ENCODE results near the gene DEF6.
A peak's percentile ranks its signal among the peaks of the same experiment; 100 is the strongest.

Gene DEF6

DNA sequence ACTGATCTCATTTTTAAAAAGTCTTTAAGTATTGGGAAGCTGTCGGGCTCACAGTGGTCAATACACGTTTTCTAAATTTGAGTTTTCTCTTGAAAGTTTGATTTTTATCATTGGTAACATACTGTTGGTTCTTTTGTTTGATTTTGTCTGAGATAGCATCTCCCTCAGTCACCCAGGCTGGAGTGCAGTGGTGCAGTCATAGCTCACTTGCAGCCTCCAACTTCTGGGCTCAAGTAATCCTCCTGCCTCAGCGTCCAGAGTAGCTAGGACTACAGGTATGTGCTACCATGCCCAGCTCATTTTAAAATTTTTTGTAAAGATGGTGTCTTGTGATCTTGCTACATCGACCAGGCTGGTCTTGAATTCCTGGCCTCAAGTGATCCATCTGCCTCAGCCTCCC is 53.8 kb downstream of the DEF6 start:
- DNase-seq, result no peak

DNA sequence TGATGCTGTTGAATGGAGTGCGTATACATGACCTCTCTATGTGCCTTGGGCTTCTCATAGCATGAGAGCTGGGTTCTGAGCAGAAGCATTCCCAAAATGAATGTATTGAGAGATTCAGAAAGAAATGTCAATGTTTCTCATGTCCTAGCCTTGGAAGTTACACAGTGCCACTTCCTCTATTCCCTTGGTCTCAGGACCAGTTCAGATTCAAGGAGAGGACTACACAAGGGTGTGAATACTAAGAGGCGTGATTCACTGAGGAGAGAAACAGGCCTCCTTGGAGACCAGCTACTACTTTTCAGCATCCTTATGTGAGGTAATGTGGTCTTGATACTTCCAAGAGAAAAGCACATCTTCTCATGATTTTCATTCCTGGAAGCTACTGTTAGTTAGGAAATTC is 55.1 kb downstream of the DEF6 start:
- no peak for DNase-seq

DNA sequence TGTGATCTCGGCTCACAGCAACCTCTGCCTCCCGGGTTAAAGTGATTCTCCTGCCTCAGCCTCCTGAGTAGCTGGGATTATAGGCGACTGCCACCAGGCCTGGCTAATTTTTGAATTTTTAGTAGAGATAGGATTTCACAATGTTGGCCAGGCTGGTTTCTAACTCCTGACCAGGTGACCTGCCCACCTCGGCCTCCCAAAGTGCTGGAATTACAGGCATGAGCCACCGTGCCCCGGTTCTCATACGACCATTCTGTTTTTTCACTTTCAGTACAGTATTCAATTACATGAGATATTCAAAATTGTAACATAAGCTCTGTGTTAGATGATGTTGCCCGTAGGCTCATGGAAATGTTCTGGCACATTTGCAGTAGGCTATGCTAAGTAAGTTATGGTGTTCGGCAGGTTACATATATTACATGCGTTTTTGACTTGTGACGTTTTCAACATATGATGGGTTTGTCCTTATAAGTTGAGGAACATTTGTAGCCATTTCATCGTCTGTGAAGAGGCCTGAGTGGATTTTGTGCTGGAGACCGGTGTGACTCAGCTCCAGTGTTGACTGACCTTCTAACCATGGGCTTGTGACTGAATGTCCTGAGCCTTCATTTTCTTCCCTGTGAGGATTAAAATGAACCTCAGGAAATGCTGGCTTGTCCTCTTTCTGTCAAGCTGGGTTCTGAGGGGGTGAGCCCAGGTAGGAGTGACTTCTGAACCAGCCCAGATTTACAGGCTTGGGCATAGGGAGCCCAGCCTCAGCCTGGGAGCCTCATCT is 56.9 kb downstream of the DEF6 start:
- DNase-seq, result no peak

DNA sequence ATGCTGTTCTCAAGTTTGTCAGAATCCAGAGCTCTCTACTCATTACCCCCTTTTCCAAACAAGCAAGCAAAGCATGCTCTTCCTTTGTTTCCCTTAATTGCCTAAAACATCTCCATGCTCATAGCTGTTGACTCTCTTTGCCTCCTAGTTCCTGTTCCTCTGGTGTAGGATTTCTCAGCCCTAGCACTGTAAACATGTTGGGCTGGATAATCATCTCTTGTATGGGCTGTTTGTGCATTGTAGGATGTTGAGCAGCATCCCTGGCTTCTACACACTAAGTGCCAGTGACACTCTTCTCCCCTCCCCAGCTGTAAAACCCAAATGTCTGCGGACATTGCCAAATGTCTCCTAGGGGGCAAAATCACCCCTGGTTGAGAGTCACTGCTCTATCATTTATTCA is 58.8 kb downstream of the DEF6 start:
- no peak for DNase-seq

GRCh38 chr6:35357677-35358076 is 60.1 kb downstream of the DEF6 start:
- DNase-seq, result no peak

DNA sequence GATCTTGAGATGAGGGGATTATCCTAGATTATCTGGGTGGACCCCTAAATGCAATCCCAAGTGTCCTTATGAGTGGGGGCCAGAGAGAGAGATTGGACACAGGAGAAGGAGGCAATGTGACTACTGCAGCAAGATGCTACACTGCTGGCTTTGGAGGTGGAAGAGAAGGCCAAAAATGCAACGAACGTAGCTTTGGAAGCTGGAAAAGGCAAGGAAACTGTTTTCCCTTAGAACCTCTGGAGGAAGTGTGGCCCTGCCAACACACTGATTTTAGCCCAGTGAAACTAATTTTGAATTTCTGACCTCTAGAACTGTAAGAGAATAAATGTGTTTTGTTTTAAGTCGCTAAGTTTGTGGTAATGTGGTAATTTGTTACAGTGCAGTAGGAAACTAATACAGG is 60.5 kb downstream of the DEF6 start:
- DNase-seq, result no peak

GRCh38 chr6:35359346-35359743 is 61.7 kb downstream of the DEF6 start:
- no peak for DNase-seq

DNA sequence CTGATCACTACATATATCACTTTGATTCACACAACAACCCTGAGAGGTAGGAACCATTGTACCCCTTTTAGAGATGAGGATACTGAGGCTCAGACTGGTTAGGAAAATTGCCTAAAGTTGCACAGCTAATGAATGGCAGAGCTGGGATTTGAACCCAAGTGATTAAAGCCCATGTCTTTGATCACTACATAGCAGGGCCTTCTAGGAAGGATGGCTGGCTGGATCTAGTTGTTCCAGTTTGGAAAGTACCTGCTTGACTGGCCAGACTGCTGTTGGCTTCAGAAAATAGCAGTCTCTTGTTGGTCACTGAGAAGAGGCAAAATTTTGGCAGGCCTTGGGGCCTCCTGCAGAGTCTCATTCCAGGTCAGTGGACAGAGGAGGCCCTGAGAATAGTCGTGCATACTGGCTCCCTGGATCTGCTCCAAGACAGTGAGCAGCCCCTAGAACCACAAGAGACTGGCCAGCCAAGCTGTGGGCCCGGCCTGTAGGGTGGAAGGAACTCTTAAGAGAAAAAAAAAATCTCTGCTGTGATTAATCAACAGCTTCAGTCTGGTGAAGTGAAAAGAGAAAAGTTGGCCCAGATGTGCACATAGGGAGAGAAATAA is 62.2 kb downstream of the DEF6 start:
- no peak for DNase-seq

GRCh38 chr6:35360349-35361138 is 62.9 kb downstream of the DEF6 start:
- no peak for DNase-seq

- DNase-seq, result no peak
Measured at GRCh38 chr6:35362200-35362599, 64.6 kb downstream of the DEF6 start.

- no peak for DNase-seq
Measured at GRCh38 chr6:35363293-35363750, 65.7 kb downstream of the DEF6 start.

GRCh38 chr6:35365594-35366203 is 68.1 kb downstream of the DEF6 start:
- DNase-seq, result no peak

DNA sequence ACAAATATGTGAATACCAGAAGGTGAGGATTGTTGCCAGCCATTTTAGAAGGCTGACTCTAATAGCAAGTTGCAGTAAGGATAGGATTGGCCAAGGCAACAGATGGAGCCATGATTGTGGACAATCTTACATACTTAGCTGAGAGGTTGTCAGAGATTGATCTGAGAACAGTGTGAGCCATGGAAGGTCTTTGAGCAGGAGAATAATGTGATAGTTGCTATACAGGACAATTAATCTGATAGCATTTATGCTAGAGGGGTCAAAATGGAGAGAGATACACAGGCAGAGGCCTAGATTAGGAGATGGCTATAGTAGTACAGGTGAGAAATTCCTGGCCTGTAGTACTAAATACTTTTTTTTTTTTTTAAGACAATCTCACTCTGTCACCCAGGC is 68.6 kb downstream of the DEF6 start:
- DNase-seq, result no peak

GRCh38 chr6:35367646-35368037 is 70.0 kb downstream of the DEF6 start:
- no peak for DNase-seq

DNA sequence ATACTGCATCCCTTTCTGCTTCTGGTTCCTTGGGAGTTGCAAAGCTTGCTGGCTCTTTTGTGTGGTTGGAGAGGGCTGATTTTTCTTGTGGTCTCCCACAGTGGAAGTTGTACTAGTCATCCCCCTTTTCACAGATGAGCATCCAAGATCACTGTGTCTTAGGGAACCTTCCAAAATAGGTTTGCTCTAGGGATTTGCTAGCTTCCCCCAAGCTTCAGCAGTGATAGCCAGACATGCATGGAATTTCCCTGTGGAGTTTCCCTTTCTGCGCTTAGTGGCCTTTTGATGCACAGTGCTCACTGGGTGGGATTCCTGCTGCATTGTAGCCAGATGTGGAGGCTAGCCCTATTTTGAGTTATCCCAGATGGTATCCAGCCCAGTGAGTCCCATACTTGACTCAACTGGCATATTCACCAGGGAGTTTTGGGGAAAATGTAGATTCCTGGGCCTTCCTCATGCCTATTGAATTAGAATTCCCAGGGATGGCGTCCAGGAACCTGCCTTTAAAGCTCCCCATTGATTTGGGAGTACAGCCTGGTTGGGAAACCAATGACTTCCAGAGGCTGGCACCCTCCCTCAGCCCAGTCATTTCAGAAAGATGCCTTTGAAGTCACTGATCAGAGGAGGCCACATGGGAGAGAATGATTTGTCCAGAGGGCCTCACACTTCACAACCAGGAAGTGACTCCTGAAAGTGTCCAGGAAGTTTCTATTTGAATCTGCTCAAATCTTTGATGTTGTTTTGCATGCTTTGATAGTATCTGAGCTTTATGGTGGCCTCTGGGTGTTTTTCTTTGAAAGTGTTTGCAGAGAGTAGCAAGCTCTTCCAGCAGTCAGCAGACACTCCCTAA is 70.6 kb downstream of the DEF6 start:
- DNase-seq, result peak in 1 of 2 donors; percentile 26

- DNase-seq, result peak; percentile 23 to 26
Measured at GRCh38 chr6:35370124-35370741, 72.6 kb downstream of the DEF6 start.

DNA sequence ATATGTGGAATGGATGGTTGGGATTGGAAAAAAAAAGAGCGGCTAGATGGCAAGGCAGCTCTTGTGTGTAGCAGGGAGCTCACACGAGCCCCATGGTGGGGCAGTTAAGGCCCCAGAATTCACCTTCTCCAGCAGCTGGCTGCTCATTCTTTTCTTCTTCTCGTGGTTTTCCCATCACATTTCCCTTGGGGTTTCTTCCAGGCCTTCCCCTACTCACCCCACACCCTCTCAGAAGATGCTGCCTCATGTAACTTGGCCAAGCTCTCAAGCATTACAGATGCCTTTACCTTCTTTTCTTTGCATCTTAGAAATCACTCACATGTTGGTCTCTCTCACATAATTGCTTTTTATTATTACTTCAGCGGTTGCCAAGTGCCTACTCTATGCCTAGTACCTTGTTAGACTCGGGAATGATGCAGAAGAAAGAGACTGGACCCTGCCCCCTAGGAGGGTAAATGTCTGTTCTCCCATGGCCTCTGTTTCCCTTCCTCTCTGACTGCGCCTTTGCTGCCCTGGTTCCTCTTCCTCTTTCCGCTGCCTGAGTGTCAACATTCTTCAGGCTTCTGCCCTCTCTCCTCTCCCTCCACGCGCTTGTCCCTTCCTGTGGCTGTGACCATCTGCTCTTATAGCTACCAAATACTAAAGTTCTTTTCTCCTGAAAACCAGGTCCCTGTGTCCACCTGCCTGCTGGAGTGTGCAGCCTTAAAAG is 73.3 kb downstream of the DEF6 start:
- DNase-seq, result no peak
